AG20443 (cell line): Measurements from ENCODE around the gene MINK1.

Experiments
- DNase-seq: peaks from one replicate; pipeline ENCODE4 v3.0.0; 2012; ENCODE audit warnings: low spot score, mixed read lengths

Gene MINK1

DNA sequence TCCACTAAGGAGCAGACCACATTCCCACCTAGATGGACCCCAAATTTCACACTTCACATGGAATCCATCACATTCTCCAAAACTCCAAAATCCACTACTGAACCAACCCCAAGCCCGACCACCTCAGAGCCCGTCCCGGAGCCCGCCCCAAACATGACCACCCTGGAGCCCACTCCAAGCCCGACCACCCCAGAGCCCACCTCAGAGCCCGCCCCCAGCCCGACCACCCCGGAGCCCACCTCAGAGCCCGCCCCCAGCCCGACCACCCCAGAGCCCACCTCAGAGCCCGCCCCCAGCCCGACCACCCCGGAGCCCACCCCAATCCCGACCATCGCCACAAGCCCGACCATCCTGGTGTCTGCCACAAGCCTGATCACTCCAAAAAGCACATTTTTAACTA is 100.5 kb downstream of the MINK1 start:
- DNase-seq, result no peak

DNA sequence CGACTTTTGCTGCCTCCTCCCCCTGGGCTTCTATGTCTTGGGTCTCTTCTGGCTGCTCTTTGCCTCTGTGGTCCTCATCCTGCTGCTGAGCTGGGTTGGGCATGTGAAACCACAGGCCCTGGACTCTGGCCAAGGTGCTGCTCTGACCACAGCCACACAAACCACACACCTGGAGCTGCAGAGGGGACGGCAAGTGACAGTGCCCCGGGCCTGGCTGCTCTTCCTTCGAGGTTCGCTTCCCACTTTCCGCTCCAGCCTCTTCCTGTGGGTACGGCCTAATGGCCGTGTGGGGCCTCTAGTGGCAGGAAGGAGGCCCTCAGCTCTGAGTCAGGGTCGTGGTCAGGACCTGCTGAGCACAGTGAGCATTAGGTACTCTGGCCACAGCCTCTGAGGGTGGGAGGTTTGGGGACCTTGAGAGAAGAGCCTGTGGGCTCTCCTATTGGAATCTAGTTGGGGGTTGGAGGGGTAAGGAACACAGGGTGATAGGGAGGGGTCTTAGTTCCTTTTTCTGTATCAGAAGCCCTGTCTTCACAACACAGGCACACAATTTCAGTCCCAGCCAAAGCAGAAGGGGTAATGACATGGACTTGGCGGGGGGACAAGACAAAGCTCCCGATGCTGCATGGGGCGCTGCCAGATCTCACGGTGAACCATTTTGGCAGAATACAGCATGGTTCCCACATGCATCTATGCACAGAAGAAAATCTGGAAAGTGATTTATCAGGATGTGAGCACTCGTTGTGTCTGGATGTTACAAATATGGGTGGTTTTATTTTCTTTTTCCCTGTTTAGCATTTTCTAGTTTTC is 101.2 kb downstream of the MINK1 start:
- peak; percentile 40 for DNase-seq

DNA sequence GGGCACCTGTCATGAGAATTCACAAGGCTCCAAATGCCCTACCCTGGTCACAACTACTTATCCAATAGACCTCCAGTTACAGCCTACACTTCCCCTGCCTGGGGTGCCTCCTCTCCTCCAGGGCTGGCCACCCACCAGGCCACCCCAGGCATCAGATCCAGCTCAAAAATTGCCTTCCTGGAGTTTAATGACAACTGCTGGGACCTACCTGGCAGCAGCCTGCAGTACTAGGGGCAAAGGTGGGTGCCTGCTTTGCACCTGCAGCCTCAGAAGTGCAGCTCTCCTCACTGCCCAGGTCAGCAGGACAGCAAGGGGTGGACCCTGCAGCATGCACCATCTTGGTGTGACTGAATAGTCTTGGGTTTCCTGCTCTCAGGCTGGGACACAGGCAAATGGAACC is 102.5 kb downstream of the MINK1 start:
- no peak for DNase-seq

- no peak for DNase-seq
Observed at GRCh38 chr17:4936436-4936835, 103.3 kb downstream of the MINK1 start.

DNA sequence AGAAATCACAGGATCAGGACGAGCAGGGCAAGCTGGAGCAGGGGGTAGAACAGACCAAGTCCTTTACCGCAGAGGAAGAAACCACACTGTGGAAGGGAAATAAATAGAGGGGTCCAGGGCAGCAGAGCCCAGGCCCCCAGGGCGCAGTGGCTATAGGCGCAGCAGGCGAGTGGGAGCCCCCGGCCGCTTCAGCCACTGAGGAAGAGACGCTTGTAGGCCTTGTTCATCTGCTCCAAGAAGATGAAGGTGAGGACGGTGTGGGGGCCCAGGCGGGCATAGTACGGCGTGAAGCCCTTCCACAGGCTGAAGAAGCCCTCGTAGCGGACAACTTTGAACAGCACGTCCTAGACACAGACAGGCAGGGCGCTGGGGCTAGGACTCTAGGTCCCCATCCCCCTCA is 104.4 kb downstream of the MINK1 start:
- DNase-seq, result no peak

DNA sequence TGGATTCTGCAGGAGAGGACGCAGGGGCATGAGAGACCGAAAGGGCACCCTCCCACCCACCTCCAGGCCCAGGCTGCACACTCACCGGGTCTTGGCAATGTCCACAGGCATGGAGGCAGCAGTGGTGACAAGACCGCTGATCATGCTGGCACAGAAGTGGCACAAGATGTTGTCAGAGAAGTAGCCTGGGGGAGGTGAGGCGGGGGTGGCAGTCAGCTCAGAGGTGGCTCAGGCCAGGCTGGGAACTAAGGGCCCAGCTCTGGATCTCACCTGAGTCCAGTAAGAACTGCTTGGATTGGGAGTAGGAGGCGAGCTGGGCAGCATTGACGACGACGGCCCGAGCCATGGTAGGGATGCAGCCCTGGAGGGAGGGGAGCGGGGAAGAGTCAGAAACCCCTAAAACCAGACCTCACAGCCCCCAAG is 104.9 kb downstream of the MINK1 start:
- DNase-seq, result no peak

- no peak for DNase-seq
Observed at GRCh38 chr17:4938688-4939545, 105.8 kb downstream of the MINK1 start.

DNA sequence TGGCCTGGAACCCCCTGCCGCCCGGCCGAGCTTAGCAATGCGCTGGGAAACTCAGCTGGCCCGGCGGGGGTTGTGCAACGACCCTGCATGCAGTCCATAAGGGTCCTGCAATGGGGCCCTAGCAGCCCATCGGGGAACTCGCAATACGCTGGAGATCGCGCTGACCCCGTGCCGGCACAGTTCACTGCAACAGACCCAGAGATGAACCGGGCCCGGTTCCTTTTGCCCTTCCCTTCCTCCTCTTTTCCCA is 106.3 kb downstream of the MINK1 start:
- no peak for DNase-seq

DNA sequence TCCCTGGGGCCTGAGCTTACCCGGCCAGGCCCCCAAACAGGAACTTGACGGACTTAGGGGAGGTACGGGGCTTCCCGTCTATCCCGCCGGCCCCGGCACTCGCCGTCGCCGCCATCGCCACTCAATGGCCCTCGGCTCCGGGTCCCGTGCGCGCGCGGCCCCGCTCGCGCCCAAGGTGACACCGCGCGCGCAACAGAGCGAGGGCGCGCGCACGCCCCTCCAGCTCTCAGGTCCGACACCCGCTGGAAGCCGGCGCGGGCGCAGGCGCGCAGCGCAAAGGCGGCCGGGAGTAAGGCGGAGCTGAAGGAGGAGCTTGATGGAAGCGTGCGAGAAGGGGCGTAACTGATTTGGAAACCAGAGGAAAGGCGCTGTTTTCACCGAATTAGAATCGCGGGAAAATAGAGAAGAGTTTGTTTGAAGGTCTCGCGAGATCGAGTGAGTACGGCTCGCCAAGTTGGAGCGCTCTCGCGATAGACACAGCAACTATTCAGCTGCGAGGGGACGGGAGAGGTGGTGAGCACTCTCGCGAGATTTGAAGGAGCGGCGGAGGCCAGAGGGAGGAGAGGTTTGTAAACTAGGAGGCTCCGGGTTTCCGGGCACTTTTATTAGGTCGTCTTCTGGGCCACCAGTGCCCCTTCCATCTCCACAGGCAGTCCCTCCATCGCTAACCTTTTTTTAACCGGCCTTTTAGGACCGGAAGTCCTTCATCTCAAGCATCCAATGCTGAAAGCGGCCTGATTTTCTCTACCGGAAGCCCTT is 106.8 kb downstream of the MINK1 start, which contains the start of the genes RNF167 and SLC25A11:
Gene RNF167, plus strand, starts transcription at position 473 of the 759 bp plus-strand sequence. CDS start 642 bp downstream, outside the sequence.
Gene SLC25A11, minus strand, starts transcription at position 251 of the 759 bp plus-strand sequence. Its CDS starts 136 bp downstream, at position 115.
- DNase-seq, result peak; percentile 99

DNA sequence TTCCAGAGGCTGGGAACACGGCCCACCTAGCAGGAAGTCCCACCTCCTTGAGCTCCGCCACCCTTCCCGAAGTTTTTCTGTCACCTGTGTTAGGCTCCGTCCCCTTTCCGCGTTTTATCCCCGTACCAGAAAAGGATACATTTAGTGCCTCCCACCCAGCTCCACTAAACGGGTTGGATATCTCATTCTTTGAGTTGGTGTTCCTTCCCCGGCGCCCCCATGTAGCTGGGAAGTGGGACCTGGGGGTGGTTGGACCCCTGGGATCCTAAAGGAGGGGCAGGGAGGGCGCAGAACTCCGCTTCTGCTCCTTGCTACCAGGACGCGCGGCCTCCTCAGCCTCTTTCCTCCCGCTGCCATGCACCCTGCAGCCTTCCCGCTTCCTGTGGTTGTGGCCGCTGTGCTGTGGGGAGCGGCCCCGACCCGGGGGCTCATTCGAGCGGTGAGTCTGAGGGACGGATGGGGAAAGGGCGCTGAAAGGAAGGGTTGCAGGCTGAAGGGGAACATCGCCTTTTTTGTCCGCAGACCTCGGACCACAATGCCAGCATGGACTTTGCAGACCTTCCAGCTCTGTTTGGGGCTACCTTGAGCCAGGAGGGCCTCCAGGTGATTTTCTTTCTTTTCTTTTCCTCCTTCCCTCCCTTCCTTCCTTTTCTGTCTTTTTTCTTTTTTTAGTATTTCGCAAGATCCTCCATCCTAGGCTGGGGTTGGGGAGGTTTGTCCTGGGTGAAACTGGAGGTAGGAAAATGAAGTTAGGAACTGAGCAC is 107.6 kb downstream of the MINK1 start:
- peak; percentile 77 for DNase-seq

DNA sequence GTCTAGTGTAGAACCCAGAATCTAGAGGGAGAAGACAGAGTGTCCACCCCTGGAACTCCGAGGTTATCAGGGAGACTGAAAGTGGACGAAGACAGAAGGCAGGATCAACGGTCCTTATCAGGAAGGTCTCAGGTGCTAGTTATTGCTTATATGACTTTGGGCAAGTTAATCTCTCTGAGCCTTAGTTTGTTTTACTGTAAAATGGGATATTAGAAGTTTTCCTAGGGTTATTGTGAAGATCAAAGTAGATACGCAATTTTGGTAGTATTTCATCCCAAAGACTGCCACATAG is 108.1 kb downstream of the MINK1 start:
- DNase-seq, result no peak

DNA sequence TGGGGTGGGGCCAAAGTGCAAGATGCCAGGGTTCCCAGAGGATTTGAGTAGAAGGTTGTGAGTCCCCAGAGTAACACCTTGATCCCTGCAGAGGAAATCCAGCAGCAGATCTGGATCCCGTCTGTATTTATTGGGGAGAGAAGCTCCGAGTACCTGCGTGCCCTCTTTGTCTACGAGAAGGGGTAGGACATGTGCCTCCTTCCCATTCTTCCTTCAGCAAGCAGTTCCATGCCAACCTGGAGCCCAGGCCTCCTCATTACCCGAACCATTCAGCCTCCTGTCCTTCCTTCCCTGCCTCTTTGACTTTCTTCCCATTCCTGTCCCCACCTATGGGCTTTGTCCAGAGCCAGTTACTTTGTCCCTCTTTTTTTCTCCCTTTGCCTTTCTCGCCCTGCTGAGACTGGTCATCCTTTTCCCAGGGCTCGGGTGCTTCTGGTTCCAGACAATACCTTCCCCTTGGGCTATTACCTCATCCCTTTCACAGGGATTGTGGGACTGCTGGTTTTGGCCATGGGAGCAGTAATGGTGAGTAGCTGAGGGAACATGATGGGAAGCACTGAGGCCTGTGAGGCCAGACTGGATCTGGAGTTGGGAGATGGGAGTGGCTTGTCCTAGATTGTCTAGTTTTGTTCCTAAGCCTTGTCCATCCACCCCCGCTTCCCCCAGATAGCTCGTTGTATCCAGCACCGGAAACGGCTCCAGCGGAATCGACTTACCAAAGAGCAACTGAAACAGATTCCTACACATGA is 109.8 kb downstream of the MINK1 start:
- no peak for DNase-seq

GRCh38 chr17:4944163-4944553 is 111.0 kb downstream of the MINK1 start:
- no peak for DNase-seq

GRCh38 chr17:4944554-4945175 is 111.5 kb downstream of the MINK1 start:
- no peak for DNase-seq

GRCh38 chr17:4945176-4945943 is 112.2 kb downstream of the MINK1 start:
- DNase-seq, result peak; percentile 91

DNA sequence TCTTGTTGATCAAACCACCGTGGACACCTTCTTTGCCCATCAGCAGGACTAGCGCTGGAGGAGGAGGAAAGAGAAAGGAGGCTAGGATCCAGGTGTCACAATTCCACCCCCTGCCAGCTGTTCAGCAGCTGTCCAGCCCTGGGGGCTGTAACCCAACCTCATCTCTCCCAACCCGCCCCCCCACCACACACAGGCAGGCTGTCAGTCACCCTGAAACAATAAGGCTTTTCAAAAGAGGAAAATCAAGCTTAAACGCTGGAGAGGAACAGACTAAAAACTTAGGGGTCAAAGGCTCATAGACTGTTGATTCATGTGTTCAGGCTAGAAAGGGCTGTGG is 112.8 kb downstream of the MINK1 start:
- DNase-seq, result no peak

GRCh38 chr17:4946312-4946976 is 113.3 kb downstream of the MINK1 start:
- no peak for DNase-seq

DNA sequence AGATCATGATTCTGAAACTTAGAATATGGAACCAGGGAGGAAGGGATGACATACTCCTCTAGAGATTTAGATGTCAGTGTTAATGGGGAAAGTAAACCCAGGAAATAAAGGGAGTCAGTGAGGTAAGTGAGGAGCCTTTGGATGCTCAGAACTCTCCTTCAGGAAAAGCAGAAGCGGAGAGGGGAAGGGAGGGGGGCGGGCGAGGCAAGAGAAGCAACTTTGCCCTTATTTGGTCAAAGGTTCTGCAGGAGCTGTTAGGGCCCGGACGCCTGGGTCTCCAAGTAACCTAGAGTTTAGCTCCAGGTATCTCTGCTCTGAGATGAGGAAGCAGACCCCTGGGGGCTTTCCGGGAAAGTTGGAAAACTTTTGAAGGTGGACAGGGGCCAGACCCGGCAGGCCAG is 113.9 kb downstream of the MINK1 start:
- DNase-seq, result no peak
